Stimulated activated CD4-positive, alpha-beta T cell treated with anti-CD3 and anti-CD28 coated beads, Interleukin-4, amount 100 ng/mL, for 1 hour (primary cell): Measurements from ENCODE around the gene PCAT7.
"Not testable (repeated sequence)": the region's sequence is repeated elsewhere in the genome, so short reads cannot be mapped to it uniquely, and the experiment has no call there.

Experiments
- DNase-seq: peaks from one replicate; pipeline ENCODE4 v3.0.0-alpha.2; 2020

PCAT7 gene

DNA sequence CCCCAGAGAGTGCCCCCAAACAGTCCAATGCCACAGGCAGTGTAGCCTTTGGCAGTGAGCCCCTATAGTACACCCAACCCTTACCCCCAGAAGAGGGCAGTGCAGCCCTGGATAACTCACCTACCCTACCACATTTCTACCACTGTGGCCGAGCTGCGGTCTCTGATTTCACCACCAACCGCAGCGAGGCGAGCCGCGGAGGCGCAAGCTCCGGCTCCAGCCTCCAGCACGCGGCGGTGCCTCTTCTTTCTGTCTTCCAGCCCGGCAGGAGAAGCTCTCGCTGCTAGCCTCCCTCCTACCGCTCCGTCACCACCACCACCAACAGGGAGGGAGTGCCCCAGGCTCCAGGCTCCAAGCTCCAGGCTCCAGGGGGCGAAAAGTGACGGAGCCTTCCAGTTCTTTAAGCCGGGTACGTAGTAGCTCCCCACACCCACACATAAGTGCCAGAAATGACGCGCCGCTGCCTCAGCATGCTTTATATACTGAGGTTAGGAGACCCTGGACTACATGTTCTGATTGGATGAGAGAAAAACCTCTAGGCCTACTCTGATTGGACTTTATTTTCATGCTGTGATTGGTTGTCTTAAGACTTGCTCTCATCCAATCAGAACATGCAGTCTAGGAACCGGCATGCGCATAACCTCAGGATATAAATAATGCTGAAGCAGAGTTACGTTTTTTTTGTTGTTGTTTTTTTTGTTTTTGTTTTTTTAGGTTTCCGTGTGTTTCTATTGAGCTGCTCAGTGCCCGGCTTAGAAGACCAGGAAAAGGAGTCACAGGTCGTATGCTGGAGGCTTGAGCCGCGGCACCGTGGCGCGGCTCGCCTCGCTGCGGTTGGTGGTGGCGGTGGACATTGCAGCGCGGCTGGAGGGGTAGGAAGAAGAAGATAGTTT, at the start of gene PCAT7:
Gene PCAT7, plus strand, starts transcription at position 645 of the 893 bp plus-strand sequence.
- DNase-seq, result peak; percentile 11

DNA sequence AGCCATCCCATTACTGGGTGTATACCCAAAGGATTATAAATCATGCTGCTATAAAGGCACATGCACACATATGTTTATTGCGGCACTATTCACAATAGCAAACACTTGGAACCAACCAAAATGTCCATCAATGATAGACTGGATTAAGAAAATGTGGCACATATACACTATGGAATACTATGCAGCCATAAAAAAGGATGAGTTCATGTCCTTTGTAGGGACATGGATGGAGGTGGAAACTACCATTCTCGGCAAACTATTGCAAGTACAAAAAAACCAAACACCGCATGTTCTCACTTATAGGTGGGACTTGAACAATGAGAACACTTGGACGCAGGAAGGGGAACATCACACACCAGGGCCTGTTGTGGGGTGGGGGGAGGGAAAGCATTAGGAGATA, 48.5 kb upstream of the PCAT7 start:
- not testable (repeated sequence) for DNase-seq

DNA sequence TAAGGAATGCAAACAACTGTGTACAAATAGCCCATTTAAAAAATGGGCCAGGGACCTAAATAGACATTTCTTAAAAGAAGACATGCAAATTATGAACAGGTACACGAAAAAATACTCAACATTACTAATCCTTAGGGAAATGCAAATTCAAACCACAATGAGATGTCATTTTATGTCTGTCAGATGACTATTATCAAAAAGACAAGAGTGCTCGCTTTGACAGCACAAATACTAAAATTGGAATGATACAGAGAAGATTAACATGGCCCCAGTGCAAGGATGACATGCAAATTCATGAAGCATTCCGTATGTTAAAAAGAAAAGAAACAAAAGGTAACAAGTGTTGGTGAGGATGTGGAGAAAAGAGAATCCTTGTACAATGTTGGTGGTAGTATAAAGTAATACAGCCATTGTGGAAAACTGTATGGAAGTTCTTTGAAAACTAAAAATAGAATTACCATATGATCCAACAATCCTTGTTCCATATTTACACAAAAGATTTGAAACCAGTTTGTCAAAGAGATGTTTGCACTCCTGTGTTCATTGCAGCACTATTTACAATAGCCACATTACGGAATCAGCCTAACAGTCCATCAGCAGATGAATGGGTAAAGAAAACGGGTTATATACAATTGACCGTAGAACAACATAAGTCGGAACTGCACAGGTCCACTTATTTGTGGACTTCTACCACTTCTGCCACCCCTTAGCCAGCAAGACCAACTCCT, 47.2 kb upstream of the PCAT7 start:
- DNase-seq, result no peak

DNA sequence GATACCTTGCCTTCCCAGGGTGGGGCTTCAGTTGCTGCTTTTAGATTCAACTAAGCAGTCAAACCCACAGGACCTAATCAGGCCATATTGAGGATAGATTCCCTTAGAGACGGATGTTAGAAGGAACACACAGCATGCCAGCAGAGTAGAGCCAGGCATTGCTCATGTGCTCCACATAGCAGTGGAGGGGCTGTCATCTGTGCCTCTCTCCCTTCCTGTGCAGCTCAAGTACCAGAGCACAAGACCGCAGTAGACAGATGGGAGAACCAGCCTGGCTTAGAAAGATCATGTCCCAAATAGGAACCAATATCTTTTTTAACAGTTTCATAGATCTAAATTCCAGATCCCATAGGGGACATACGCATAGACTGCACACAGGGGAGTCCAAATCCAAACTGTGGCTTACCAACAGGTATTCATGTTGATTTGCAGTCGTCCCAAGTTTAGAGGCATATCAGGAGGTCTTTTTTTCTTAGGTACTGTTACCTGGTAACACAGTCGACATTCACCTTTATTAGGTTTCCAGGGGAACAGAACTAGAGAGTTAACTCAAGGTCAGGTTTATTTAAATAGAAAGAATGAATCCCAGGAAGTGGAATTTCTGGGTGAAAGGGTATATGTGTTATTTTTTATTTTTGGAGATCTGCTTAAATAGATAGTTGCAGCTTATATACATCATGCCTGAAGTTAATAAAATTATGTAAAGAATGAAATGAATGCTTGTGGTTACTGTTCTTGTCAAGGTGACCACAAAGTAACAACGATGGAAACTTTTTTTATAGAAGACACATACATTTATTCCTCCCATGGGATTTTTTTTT, 43.5 kb upstream of the PCAT7 start:
- no peak for DNase-seq

- no peak for DNase-seq
These were observed 43.0 kb upstream of the PCAT7 start for GRCh38 chr9:94511955-94512265.

DNA sequence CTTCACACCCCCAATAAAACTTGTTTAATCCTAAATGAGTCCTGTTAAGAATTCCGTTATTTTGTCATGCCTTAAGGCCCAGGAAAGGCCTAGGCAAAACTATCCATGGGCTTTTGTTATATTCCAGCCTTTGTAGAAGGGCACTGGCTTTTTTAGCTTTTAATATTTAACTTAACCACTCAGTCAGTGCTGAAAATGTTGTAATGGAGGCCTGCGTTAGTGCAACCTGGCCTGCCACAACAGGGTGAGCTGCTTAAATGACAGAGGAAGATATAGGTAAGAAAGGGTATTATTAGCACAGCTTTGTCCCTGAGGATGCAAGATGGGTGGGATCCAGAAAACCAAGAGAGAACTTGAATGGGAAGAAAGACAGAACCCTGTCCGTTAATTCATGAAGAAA, 40.2 kb upstream of the PCAT7 start:
- no peak for DNase-seq

DNA sequence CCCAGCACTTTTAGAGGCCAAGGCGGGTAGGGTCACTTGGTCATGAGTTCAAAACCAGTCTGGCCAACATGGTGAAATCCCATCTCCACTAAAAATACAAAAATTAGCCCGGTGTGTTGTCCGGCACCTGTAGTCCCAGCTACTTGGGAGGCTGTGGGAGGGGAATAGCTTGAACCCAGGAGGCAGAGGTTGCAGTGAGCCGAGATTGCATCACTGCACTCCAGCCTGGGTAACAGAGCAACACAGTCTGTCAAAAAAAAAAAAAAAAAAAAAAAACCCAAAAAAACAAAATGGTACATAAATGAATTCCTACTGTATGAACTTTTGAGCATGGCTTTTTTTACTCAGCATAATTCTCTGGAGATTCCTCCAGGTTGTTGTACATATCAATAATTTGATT, 37.6 kb upstream of the PCAT7 start:
- DNase-seq, result no peak

DNA sequence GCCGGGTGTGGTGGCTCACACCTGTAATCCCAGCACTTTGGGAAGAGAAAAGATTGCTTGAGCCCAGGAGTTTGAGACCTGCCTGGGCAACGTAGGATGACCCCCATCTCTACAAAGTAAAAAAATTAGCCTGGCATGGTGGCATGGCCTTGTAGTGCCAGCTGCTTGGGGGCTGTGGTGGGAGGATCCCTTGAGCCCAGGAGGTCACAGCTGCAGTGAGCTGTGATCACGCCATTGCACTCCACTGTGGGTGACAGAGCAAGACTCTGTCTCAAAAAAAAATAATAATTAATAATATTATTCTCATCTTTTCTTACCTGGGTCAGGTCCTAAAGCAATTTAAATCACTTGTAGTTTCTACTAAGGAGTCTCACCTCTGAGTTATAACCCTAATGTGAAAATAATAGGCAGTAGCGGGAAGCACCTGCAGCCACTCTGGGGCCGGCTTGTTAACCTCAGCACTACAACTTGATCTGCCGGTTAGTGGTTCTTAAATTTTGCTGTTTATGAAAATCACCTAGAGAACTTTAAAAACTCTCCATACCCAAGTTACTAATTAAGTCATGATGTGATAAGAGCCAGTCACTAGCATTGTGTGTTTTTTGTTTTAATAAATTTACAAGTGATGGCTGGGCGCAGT, 29.4 kb upstream of the PCAT7 start:
- DNase-seq, result no peak

- DNase-seq, result no peak
These were observed 28.6 kb upstream of the PCAT7 start for GRCh38 chr9:94526271-94526670.

DNA sequence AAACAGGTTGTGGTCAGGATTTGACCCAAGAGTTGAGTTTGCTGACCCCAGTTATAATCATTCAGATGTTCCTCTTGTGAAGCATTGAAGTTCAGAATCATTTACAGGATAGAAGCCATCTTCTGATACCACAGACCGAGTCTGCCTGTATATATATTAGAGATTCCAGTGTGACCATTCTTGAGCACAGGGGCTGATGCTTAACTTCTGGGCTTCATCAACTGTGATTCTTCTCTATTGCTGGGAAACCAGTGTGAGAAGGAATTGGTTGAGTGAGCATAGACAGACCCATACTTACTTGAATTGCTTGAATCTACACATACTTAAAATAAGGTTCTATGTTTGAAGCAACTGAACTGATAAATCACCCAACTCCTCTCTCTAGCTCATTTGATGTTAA, 27.9 kb upstream of the PCAT7 start:
- DNase-seq, result no peak

- DNase-seq, result no peak
These were observed 26.0 kb upstream of the PCAT7 start for GRCh38 chr9:94528886-94529285.

GRCh38 chr9:94533155-94533554, 21.7 kb upstream of the PCAT7 start:
- no peak for DNase-seq

GRCh38 chr9:94533601-94534000, 21.3 kb upstream of the PCAT7 start:
- no peak for DNase-seq

DNA sequence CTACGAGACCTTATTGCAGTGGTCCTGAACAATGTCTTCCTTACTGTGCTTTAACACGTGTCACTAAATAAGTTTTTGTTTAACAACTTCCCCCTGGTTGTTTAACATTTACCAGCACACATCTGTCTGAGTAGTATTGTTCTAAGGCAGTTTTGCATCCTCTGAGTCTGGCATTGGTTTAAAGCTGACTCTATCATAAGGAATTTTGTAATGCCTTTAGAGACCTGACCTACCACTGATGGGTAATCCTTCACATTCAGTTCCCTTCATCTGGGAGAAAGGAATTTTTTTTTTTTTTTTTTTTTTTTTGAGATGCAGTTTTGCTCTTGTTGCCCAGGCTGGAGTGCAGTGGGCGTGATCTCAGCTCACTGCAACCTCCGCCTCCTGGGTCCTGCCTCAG, 20.0 kb upstream of the PCAT7 start:
- no peak for DNase-seq

DNA sequence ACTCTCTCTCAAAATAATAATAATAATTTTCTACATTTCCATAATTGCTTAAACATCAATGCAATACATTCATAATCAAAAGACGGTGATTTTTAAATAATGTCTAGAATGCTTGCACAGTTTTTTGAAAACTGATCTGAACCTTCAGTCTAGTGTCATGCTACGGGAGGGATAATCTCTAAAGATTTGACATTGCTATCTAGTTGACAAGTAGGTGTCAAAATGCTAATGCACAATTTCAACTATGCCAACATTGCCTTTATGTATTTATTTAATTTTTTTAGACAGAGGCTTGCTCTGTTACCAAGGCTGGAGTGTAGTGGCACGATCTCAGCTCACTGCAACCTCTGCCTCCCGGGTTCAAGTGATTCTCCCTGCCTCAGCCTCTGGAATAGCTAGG, 16.0 kb upstream of the PCAT7 start:
- DNase-seq, result no peak

- DNase-seq, result not testable (repeated sequence)
These were observed 10.5 kb upstream of the PCAT7 start for GRCh38 chr9:94544335-94544734.

DNA sequence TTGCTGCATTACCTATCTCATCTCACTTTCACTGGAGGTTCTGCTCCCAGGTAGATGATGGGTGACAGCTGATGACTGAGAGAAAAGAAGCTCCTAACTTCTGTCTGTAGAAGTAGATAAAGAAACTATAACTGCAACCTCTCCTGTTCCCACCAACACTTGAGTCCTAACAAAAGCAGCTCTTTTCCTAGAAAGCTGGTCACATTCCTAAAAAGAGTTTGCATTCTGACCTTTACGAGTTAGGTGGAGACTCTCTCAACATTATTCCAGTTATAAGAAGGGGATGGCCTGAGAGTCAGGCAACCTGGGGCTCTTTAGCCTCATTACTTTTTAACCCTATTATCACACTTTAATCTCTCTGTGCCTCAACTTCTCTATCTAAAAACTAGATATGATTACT, 8.9 kb upstream of the PCAT7 start:
- no peak for DNase-seq

- DNase-seq, result no peak
These were observed 1.6 kb upstream of the PCAT7 start for GRCh38 chr9:94553029-94553938.

GRCh38 chr9:94554078-94554438, 825 bp upstream of the PCAT7 start:
- no peak for DNase-seq

- DNase-seq, result no peak
These were observed 2.5 kb downstream of the PCAT7 start for GRCh38 chr9:94557376-94557775.

- DNase-seq, result no peak
These were observed 5.4 kb downstream of the PCAT7 start for GRCh38 chr9:94560237-94560636.

DNA sequence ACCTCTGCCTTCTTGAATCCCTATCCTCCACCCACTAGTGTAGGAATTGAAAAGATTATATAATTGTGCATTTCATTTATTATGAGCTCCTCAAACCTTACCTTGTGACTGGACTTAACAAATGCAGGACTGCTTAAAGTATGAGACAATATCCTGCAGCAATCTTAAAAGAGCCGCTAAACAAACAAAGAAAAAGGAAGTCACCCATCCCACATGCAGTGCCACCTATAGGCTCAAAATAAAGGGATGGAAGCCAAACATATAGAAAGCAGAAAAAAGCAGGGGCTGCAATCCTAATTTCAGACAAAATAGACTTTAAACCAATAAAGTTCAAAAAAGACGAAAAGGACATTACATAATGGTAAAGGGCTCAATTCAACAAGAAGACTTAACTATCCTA, 8.7 kb downstream of the PCAT7 start:
- no peak for DNase-seq
